Esophagus muscularis mucosa (tissue), 4 donors: Measurements from ENCODE around the gene COL12A1.

Experiments
- EP300 ChIP-seq: sonication (generic); formaldehyde crosslinking; IDR thresholded peaks from one replicate; pipeline ENCODE4 v1.6.1; 2017; ENCODE audit warnings: antibody characterized with exemption
- POLR2A ChIP-seq: fragments of 450-650 bp; IDR thresholded peaks from one replicate; pipeline ENCODE4 v1.6.1; 2017; ENCODE audit warnings: antibody characterized with exemption, moderate library complexity, mild to moderate bottlenecking, low read depth
- TF ChIP-seq, protein P1 (sequence below), 3 experiments: fragments of 200-600 bp in 2 of 3; fragments of 450-650 bp in 1 of 3; sonication (generic) in 2 of 3; IDR thresholded peaks; one replicate each; pipeline ENCODE4 v1.5.1; 2017 to 2019; ENCODE audit warnings: antibody characterized with exemption in 3 of 3, mild to moderate bottlenecking in 2 of 3, moderate library complexity in 1 of 3

DNA sequence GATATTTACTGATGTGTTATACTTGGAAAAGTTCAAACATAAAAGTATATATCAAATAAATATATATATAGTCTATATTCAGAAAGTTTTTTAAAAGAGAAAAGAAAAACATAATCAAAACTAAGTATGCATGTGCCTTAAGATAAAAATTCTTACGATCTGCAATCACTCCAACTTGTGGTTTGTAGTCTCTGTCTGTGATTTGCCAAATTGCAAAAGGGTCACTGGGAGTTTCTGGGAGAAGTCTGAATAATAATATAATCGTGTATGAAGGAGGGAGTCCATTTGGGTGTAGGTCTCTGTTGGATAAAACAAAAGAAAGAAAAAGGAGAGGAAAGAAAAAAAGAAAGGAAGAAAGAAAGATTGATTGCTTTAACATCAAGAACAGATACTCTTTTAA is 92.4 kb downstream of the COL12A1 start:
- TF ChIP-seq, protein P1, sequence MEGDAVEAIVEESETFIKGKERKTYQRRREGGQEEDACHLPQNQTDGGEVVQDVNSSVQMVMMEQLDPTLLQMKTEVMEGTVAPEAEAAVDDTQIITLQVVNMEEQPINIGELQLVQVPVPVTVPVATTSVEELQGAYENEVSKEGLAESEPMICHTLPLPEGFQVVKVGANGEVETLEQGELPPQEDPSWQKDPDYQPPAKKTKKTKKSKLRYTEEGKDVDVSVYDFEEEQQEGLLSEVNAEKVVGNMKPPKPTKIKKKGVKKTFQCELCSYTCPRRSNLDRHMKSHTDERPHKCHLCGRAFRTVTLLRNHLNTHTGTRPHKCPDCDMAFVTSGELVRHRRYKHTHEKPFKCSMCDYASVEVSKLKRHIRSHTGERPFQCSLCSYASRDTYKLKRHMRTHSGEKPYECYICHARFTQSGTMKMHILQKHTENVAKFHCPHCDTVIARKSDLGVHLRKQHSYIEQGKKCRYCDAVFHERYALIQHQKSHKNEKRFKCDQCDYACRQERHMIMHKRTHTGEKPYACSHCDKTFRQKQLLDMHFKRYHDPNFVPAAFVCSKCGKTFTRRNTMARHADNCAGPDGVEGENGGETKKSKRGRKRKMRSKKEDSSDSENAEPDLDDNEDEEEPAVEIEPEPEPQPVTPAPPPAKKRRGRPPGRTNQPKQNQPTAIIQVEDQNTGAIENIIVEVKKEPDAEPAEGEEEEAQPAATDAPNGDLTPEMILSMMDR (IDR thresholded peaks at IDR 0.05) = no peak
- TF ChIP-seq POLR2A = no peak
- TF ChIP-seq EP300 = no peak
